Measurements from ENCODE around the gene HS6ST1.

HS6ST1 gene

DNA sequence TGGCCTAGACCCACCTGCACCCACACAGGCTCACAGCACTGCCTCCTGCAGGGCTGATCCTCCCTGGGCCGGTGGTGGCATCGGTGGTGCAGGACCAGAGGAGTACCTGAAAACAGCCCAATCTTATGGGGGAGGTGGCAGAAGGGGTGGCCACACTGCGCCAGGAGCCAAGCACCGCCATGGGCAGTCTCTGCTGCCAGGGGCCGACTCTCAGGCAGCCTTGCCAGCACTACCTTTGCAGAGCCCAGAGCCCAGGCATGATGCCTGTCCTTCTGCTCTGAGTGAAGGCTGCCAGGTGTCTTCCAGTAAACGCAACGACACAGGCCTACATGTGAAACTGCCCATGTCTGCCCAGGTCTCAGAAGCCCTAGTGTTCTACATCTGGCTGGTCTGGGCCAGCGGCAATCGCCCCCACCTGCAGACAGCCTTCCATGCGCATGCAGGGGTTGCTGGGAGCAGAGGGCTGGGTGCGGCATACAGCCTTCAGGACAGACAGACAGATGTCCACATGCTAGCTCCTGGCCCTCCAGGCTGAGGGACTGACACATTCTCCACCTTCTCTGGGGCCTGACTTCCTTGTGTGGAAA, 6.8 kb downstream of the HS6ST1 start:
- no peak for DNase-seq (ENCODE audit: low read depth)
- no peak overlapping the region for H3K4me3 ChIP-seq (ENCODE audit: low read depth, low read length)
- TF ChIP-seq, protein P1, sequence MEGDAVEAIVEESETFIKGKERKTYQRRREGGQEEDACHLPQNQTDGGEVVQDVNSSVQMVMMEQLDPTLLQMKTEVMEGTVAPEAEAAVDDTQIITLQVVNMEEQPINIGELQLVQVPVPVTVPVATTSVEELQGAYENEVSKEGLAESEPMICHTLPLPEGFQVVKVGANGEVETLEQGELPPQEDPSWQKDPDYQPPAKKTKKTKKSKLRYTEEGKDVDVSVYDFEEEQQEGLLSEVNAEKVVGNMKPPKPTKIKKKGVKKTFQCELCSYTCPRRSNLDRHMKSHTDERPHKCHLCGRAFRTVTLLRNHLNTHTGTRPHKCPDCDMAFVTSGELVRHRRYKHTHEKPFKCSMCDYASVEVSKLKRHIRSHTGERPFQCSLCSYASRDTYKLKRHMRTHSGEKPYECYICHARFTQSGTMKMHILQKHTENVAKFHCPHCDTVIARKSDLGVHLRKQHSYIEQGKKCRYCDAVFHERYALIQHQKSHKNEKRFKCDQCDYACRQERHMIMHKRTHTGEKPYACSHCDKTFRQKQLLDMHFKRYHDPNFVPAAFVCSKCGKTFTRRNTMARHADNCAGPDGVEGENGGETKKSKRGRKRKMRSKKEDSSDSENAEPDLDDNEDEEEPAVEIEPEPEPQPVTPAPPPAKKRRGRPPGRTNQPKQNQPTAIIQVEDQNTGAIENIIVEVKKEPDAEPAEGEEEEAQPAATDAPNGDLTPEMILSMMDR (conservative IDR thresholded peaks at IDR 0.05; ENCODE audit: low read depth, low read length), result no peak

DNA sequence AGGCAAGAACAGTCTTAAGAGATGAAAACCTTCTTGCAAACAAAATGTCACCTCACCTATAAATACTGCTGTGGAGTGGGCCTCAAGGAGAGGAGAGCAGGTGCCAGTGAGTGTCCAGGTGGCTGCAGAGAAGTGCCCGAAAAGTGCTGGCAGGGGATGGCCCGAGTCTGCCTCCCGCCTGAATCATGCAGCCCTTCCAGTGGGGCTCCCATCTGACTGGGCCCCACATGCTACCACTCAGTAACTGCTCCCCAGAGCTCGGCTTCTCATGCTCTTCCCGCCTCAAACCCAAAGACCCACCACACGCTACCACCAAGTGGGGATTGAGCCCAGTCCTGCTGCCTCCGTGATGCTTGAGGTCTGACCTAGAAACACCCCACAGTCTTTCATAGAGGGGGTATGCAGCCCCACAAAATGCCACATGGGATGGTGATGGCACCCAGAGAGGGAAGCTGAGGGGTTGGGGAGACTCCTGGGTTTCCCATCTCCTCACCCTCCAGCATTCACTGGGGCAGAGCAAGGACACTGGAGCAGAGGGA, 7.4 kb downstream of the HS6ST1 start:
- TF ChIP-seq, protein P1 (conservative IDR thresholded peaks at IDR 0.05; ENCODE audit: low read depth, low read length), result no peak
- no peak for DNase-seq (ENCODE audit: low read depth)
- no peak overlapping the region for H3K4me3 ChIP-seq (ENCODE audit: low read depth, low read length)

DNA sequence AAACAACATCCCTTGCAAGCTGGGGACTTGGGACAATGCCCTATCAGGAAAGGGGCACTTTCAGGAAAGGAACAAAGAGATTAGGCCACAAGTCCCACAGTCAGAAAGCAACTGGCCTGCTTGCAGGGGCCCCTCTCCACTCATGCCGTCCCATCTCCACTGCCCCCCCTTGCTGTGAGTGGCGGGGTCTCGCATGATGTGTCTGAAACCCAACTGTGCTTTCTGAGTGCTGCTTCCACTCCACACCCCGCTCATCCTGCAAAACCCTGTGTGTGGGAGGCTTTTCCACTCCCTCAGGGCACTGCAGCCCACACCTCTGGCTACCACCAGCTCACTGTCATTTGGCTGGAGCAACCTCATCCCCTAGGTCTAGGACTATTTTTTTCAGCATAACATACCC, 7.9 kb downstream of the HS6ST1 start:
- TF ChIP-seq, protein P1 (conservative IDR thresholded peaks at IDR 0.05; ENCODE audit: low read depth, low read length), result no peak
- DNase-seq (ENCODE audit: low read depth), result no peak
- no peak overlapping the region for H3K4me3 ChIP-seq (ENCODE audit: low read depth, low read length)

DNA sequence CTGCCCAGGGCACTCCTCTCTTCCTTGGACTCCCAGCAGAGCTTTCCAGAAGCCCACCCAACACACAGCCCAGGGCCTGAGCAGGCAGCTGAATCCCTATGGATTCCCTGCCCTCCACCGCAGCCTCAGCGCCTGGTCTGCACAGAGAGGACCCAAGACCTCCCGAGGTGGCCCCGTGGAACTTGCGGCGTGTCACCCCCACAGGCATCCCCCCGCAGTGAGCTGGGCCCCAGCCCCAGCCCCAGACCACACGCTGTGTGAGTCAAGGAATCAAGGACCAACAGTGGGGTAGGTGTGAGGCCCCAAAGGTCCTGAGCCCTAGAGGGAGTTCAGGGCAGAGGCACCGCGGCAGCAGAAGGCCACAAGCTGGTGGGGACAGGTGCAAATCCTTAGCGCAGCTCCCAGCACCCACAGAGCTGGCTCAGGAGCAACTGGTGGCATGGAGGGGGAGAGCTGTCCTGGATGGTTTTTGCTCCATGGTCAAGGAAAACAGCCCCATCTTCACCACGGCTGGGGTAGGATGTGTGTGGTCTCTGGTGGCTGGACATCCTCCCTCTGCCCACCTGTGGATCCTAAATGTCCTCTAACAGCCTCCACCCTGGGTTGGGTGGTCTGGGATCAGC, 8.5 kb downstream of the HS6ST1 start:
- no peak overlapping the region for H3K4me3 ChIP-seq (ENCODE audit: low read depth, low read length)
- no peak for DNase-seq (ENCODE audit: low read depth)
- TF ChIP-seq, protein P1 (conservative IDR thresholded peaks at IDR 0.05; ENCODE audit: low read depth, low read length), result no peak

DNA sequence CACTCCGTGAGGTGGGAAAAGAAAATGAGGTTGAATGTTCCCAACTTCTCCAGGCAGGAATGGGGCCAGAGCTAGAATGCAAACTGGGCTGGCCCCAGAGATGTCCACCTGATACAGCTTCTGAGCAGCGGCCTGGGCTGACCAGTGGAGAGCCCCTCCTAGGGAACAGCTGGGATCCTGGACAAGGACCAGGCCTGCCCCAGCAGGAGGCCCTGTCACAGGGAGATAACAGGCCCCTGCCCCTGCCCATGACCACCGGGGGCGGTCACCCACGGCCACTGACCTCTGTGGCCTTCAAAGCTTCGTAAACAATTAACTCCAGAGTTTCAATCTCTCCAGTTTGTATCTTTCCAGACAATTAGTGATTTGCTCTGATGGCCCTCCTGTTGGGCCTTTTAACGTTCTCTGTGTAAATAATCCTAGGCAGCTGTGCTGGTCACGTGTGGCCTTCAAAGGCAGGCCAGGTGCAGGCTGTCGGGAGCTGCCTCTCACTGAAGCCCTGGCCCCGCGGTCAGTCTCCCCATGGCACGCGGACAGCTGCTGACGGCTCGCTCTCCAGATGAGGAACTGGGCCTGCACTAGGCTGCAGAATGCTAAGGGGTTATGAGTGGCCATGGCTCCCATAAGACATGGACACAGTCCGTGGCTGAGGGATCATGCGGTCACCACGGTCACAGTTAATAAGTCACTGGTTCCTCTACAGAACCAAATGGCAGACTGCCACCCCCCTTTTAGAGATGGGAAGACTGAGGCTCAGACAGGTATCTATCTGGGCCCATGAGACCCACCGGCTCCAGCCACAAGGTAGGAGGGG, 9.2 kb downstream of the HS6ST1 start:
- TF ChIP-seq, protein P1 (conservative IDR thresholded peaks at IDR 0.05; ENCODE audit: low read depth, low read length), result no peak
- DNase-seq (ENCODE audit: low read depth), result peak; percentile 83
- no peak overlapping the region for H3K4me3 ChIP-seq (ENCODE audit: low read depth, low read length)

DNA sequence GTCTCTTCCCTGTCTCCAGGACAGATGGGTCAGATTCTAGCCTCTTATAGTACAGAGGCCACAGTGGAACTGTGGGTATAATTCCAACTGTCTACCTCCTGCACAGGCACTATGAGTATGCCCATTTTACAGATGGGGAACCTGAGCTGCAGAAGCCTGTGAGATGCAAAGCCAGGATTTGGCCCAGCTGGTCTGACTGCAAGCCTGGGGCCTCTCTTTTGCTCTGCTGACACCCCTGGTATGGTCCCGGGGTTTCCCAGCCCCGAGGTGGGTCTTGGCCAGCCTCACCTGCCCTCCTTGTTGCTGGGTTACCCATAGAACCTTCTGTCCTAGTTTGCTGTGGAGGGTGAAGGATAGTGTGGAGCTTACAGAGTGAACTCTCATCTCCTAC, 9.8 kb downstream of the HS6ST1 start:
- no peak for DNase-seq (ENCODE audit: low read depth)
- H3K4me3 ChIP-seq (ENCODE audit: low read depth, low read length), result no peak overlapping the region
- TF ChIP-seq, protein P1 (conservative IDR thresholded peaks at IDR 0.05; ENCODE audit: low read depth, low read length), result no peak

Data from choroid plexus epithelial cell (primary cell).